ENCODE results near the gene SNTA1. TPM values are rescaled to one million over a fixed set of nuclear protein-coding genes. Genes with fewer than 3 reads are reported as not detected.

Gene SNTA1
- total RNA-seq, 2 donors from 2014 or later: 4.5 to 5.7 TPM

GRCh38 chr20:33388268-33388667 is 55.3 kb downstream of the SNTA1 start:
- Histone ChIP-seq H3K4me3 (no peak overlapping the region), H3K9me3 (no peaks in the 10 kb centered on the region), H3K27me3 (no peaks in the 10 kb centered on the region), H3K9ac (ENCODE audit: low read depth in 2 of 2, low read length in 2 of 2) (no peak overlapping the region), H3K36me3 (peaks cover 8% of the 10 kb centered on the region), H3K27ac (no peak overlapping the region), H3K4me1 (no peaks in the 10 kb centered on the region)
- intact Hi-C loops (cut with DNase I): no loop called here
- DNase-seq: no peak
- no peak for TF ChIP-seq CTCF (IDR thresholded peaks at IDR 0.05)

GRCh38 chr20:33387177-33387576 is 56.4 kb downstream of the SNTA1 start:
- DNase-seq: no peak
- intact Hi-C loops (cut with DNase I): no loop called here
- Histone ChIP-seq H3K36me3 (peaks cover 13% of the 10 kb centered on the region), H3K4me3 (no peak overlapping the region), H3K9ac (ENCODE audit: low read depth in 2 of 2, low read length in 2 of 2) (no peak overlapping the region), H3K27ac (no peak overlapping the region), H3K9me3 (no peaks in the 10 kb centered on the region), H3K27me3 (no peaks in the 10 kb centered on the region), H3K4me1 (no peaks in the 10 kb centered on the region)
- no peak for TF ChIP-seq CTCF (IDR thresholded peaks at IDR 0.05)

- H3K9ac ChIP-seq (ENCODE audit: low read depth in 2 of 2, low read length in 2 of 2): no peak overlapping the region
- intact Hi-C loops (cut with DNase I): no loop called here
- DNase-seq: no peak
- H3K36me3 ChIP-seq: peaks cover 13% of the 10 kb centered on the region
- H3K4me3 ChIP-seq: no peak overlapping the region
- no peaks in the 10 kb centered on the region for H3K9me3 ChIP-seq
- H3K4me1 ChIP-seq: no peaks in the 10 kb centered on the region
- no peaks in the 10 kb centered on the region for H3K27me3 ChIP-seq
- TF ChIP-seq CTCF (IDR thresholded peaks at IDR 0.05): no peak
- H3K27ac ChIP-seq: no peak overlapping the region
These were observed 56.9 kb downstream of the SNTA1 start for GRCh38 chr20:33386673-33387072.

GRCh38 chr20:33377366-33377765 is 66.2 kb downstream of the SNTA1 start:
- no peak for DNase-seq
- TF ChIP-seq CTCF (IDR thresholded peaks at IDR 0.05): no peak
- no peaks in the 10 kb centered on the region for H3K36me3 ChIP-seq
- H3K4me3 ChIP-seq: no peak overlapping the region
- H3K27ac ChIP-seq: no peak overlapping the region
- no peaks in the 10 kb centered on the region for H3K9me3 ChIP-seq
- no peak overlapping the region for H3K9ac ChIP-seq (ENCODE audit: low read depth in 2 of 2, low read length in 2 of 2)
- intact Hi-C loops (cut with DNase I): no loop called here
- no peaks in the 10 kb centered on the region for H3K27me3 ChIP-seq
- no peaks in the 10 kb centered on the region for H3K4me1 ChIP-seq

- Histone ChIP-seq H3K9ac (ENCODE audit: low read depth in 2 of 2, low read length in 2 of 2) (no peak overlapping the region), H3K4me1 (no peaks in the 10 kb centered on the region), H3K36me3 (no peaks in the 10 kb centered on the region), H3K9me3 (no peaks in the 10 kb centered on the region), H3K27me3 (no peaks in the 10 kb centered on the region), H3K4me3 (no peak overlapping the region), H3K27ac (peak overlapping the region; percentile 46)
- no peak for DNase-seq
- intact Hi-C loops (cut with DNase I): no loop called here
- no peak for TF ChIP-seq CTCF (IDR thresholded peaks at IDR 0.05)
These were observed 69.6 kb downstream of the SNTA1 start for GRCh38 chr20:33373735-33374605.

Data from colonic mucosa (tissue), 4 donors.